HepG2 (cell line): Measurements from ENCODE around the gene DEFB127. TPM values are rescaled to one million over a fixed set of nuclear protein-coding genes. Genes with fewer than 3 reads are reported as not detected.
"Not testable (repeated sequence)": the region's sequence is repeated elsewhere in the genome, so short reads cannot be mapped to it uniquely, and the experiment has no call there.

Source experiments
- ATAC-seq: fragments of 200-7000 bp; cut with Tn5 transposase; 3 replicates; pipeline ENCODE4 v1.9.1; 2020; ENCODE audit warnings: mild to moderate bottlenecking, moderate library complexity
- BruUV-seq: library from RNA; stranded (reverse); fragments of 400-500 nt; replicated peaks from 2 replicates; lab custom pipeline; 2021; lab: Mats Ljungman, UMichigan
- CTCF ChIA-PET: fragments of 300-600 bp; formaldehyde crosslinking; extraction: SDS; loops from one replicate; lab custom pipeline; 2021; ENCODE audit warnings: low total read pairs, inconsistent platforms, low intra/inter-chr PET ratio; lab: Yijun Ruan, JAX
- POLR2A ChIA-PET: fragments of 350-600 bp; sonication (Branson Sonifier 250); formaldehyde crosslinking; loops from one replicate; lab custom pipeline; 2020; ENCODE audit warnings: antibody characterized with exemption, inconsistent platforms; lab: Yijun Ruan, JAX
- DNase-seq: peaks from one replicate; pipeline ENCODE4 v3.0.0-alpha.2; 2015; ENCODE audit warnings: low spot score
- FAIRE-seq: peaks from 3 replicates; lab custom pipeline; 2011; peaks lifted over from hg19 to GRCh38; lab: Jason Lieb, UNC
- H2AFZ ChIP-seq: one replicate; pipeline ENCODE4 v1.6.1; 2011; ENCODE audit warnings: low read length, inconsistent platforms
- H3K27ac ChIP-seq: fragments of 300-600 bp; 3 replicates; pipeline ENCODE4 v1.8.0; 2011; ENCODE audit warnings: mixed run types, mild to moderate bottlenecking, mixed read lengths, low read length, inconsistent platforms; ENCODE audit not compliant: insufficient read depth; ENCODE audit errors: extremely low read length
- H3K27me3 ChIP-seq, 2 experiments: fragments of 200-600 bp in 1 of 2; 2 replicates in 1 of 2; 3 replicates in 1 of 2; pipeline versions ENCODE4 v1.6.0 to v1.8.0; 2011; ENCODE audit warnings: low read length in 2 of 2, mild to moderate bottlenecking in 2 of 2, moderate library complexity in 2 of 2, inconsistent platforms in 1 of 2; ENCODE audit not compliant: insufficient read depth in 2 of 2, control insufficient read depth in 1 of 2
- H3K36me3 ChIP-seq, 2 experiments: fragments of 200-600 bp in 1 of 2; replicated peaks in 1 of 2; 2 replicates in 1 of 2; 3 replicates in 1 of 2; pipeline versions ENCODE4 v1.5.1 to v1.8.0; 2011; ENCODE audit warnings: low read length in 2 of 2, inconsistent platforms in 1 of 2; ENCODE audit not compliant: insufficient read depth in 2 of 2, control insufficient read depth in 1 of 2
- H3K4me1 ChIP-seq: 2 replicates; pipeline ENCODE4 v1.5.1; 2012; ENCODE audit warnings: low read length, inconsistent platforms; ENCODE audit not compliant: insufficient read depth
- H3K4me2 ChIP-seq: 2 replicates; pipeline ENCODE4 v1.6.0; 2011; ENCODE audit warnings: low read depth, low read length, inconsistent platforms
- H3K4me3 ChIP-seq, 3 experiments: fragments of 200-600 bp in 1 of 3; sonication (generic), shearing (Covaris generic) in 1 of 3; replicated peaks in 1 of 3; 2 replicates each; pipeline ENCODE4 v1.5.1; 2011 to 2016; ENCODE audit warnings: low read length in 3 of 3, inconsistent platforms in 2 of 3, low read depth in 2 of 3, mild to moderate bottlenecking in 2 of 3, control low read depth in 1 of 3, mixed read lengths in 1 of 3; ENCODE audit not compliant: insufficient read depth in 1 of 3
- H3K79me2 ChIP-seq: one replicate; pipeline ENCODE4 v1.6.1; 2011; ENCODE audit warnings: low read length, inconsistent platforms; ENCODE audit not compliant: insufficient read depth
- H3K9ac ChIP-seq: 2 replicates; pipeline ENCODE4 v1.6.0; 2011; ENCODE audit warnings: mild to moderate bottlenecking, low read depth, low read length, inconsistent platforms; ENCODE audit not compliant: insufficient read depth
- H3K9me3 ChIP-seq: 2 replicates; pipeline ENCODE4 v1.5.1; 2012; ENCODE audit warnings: mild to moderate bottlenecking, low read length
- H4K20me1 ChIP-seq: 2 replicates; pipeline ENCODE4 v1.6.0; 2011; ENCODE audit warnings: inconsistent platforms, mild to moderate bottlenecking, low read length, moderate library complexity; ENCODE audit not compliant: insufficient read depth
- LCORL ChIP-seq, 2 experiments: fragments of 450-650 bp in 1 of 2; sonication (generic) in 1 of 2; formaldehyde crosslinking in 1 of 2; IDR thresholded peaks; 2 replicates each; pipeline versions ENCODE4 v1.5.0 to v1.6.1; 2017 to 2020; ENCODE audit warnings: antibody characterized with exemption in 1 of 2, missing genetic modification reagents in 1 of 2
- SP1 ChIP-seq, 2 experiments: fragments of 450-650 bp in 1 of 2; sonication (generic) in 1 of 2; formaldehyde crosslinking in 1 of 2; IDR thresholded peaks; 2 replicates each; pipeline versions ENCODE4 v1.4.0 to v1.6.1; 2016 to 2020; ENCODE audit warnings: missing genetic modification reagents in 1 of 2
- TEAD3 ChIP-seq: optimal IDR thresholded peaks from 2 replicates; pipeline ENCODE3; 2016; ENCODE audit warnings: borderline replicate concordance
- ZKSCAN8 ChIP-seq: IDR thresholded peaks from 2 replicates; pipeline ENCODE4 v1.6.1; 2016; ENCODE audit warnings: borderline replicate concordance, missing genetic modification reagents, missing compliant biosample characterization
- ZNF501 ChIP-seq: sonication (generic); formaldehyde crosslinking; IDR thresholded peaks from 2 replicates; pipeline ENCODE4 v1.5.1; 2020; ENCODE audit warnings: mild to moderate bottlenecking, moderate library complexity, missing genetic modification reagents
- ZNF556 ChIP-seq: sonication (generic); formaldehyde crosslinking; IDR thresholded peaks from 2 replicates; pipeline ENCODE4 v1.4.0; 2020; ENCODE audit warnings: mild to moderate bottlenecking, missing genetic modification reagents, borderline replicate concordance
- ZNF891 ChIP-seq: sonication (generic); formaldehyde crosslinking; IDR thresholded peaks from 2 replicates; pipeline ENCODE4 v1.5.0; 2020; ENCODE audit warnings: mild to moderate bottlenecking, missing genetic modification reagents
- WGBS: methylation state at CpG from one replicate; pipeline ENCODE4 v1.1.6; 2017; ENCODE audit warnings: low lambda C conversion rate; 5-methylcytosine and 5-hydroxymethylcytosine counted together
- in situ Hi-C: cut with HindIII; loops from 2 replicates; pipeline ENCODE4 v1.10.0; 2017; ENCODE audit warnings: low pct_unique_long_range_greater_than_20kb; ENCODE audit not compliant: extremely low pct_ligation_motif_present
- intact Hi-C: fragments of 100-400 bp; cut with micrococcal nuclease; formaldehyde crosslinking; loops from one replicate; pipeline ENCODE4 v1.10.0; 2022; ENCODE audit not compliant: unreplicated experiment
- polyA plus RNA-seq, 8 experiments: library from polyadenylated mRNA; depleted of rRNA in 3 of 8; stranded (reverse) in 7 of 8; unstranded in 1 of 8; fragments of >200 nt; fragmentation: Illumina TruSeq in 4 of 8; extraction: Trizol in 4 of 8; gene quantifications; 2 replicates each; pipeline versions ENCODE4 v1.2.1 to v1.2.3, GENCODE V29; 2011 to 2016; ENCODE audit warnings: low read depth in 4 of 8, missing spikeins in 1 of 8, mixed read lengths in 1 of 8; ENCODE audit not compliant: insufficient read depth in 1 of 8
- total RNA-seq, 5 experiments: library from RNA; depleted of rRNA; stranded (reverse); fragments of >200 nt; fragmentation: Illumina TruSeq; extraction: Trizol; gene quantifications; 2 replicates each; pipeline ENCODE4 v1.2.3, GENCODE V29; 2016; ENCODE audit warnings: low read depth in 1 of 5
- TF ChIP-seq, protein P1 (sequence below): sonication (generic); formaldehyde crosslinking; IDR thresholded peaks from 2 replicates; pipeline ENCODE4 v1.5.1; 2020; ENCODE audit warnings: mild to moderate bottlenecking, missing genetic modification reagents, borderline replicate concordance
- TF ChIP-seq, protein P2 (sequence below): IDR thresholded peaks from 2 replicates; pipeline ENCODE4 v1.6.1; 2016; ENCODE audit warnings: control low read depth

DEFB127 gene
- total and polyA plus RNA-seq, 2 of the 13 experiments (the other 11 are each of a cell fraction or from before 2014, with no cell fraction given), result not detected

DNA sequence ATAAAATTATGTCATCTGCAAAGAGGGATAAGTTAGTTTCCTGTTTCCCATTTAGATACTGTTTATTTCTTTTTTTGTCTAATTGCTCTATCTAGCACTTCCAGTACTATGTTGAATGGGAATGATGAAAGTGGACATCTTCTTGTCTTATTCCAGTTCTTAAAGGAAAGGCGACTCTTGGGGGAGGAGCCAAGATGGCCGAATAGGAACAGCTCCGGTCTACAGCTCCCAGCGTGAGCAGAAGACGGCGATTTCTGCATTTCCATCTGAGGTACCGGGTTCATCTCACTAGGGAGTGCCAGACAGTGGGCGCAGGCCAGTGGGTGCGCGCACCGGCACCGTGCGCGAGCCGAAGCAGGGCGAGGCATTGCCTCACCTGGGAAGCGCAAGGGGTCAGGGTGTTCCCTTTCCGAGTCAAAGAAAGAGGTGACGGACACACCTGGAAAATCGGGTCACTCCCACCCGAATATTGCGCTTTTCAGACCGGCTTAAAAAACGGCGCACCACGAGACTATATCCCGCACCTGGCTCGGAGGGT is 27.4 kb upstream of the DEFB127 start:
- ATAC-seq, H3K4me3 ChIP-seq, H3K36me3 ChIP-seq, DNase-seq, H3K4me1 ChIP-seq, FAIRE-seq, H3K27me3 ChIP-seq, H3K79me2 ChIP-seq, H3K9ac ChIP-seq, H3K4me2 ChIP-seq, H4K20me1 ChIP-seq, H3K27ac ChIP-seq, H2AFZ ChIP-seq, intact Hi-C loops, POLR2A ChIA-PET, BruUV-seq, H3K9me3 ChIP-seq, in situ Hi-C loops, CTCF ChIA-PET: not testable (repeated sequence)
- 88% methylated on average over 26 of the region's 28 CpGs for WGBS

DNA sequence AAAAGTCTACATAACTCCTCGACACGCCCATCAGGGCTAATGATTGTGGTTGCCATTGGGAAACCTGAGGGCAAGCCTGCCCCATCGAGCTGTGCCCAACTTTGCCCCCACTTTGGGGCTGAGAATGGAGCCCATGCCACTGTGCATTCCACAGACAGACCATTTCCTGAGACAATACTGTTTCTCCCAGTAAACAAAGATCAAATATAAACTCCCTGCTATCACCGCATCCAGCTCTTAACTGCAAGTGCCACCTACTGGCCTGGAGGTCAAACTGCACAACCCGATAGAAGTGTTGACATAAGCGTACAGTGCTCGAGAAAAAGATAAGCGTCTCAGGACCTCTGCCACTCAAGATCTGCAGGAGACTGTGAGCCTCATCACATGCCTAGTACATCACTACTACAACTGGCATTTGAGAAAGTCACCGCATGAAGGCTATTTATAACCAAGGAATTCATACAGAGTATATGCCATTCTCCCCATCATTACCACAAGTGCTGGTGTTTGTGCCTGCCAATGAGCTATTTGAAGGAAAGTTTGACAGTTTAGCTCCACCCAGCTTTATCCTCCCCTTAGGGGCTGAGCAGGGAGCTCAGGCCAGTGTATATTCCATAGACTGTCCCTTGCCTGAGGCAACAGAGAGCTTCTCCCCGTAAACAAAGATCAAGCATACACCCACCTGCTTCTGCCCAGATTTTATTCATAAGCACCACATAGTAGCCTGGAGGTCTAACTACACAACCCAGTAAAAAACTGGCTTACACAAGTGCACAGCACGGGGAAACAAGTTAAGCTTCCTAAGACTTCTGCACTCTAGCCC is 19.4 kb upstream of the DEFB127 start:
- Histone ChIP-seq H3K9me3 (no peaks in the 10 kb centered on the region), H4K20me1 (no peaks in the 10 kb centered on the region), H2AFZ (peak overlapping the region; percentile 32), H3K4me1 (peaks cover 11% of the 10 kb centered on the region), H3K27ac (no peak overlapping the region), H3K4me2 (peak overlapping the region; percentile 71), H3K9ac (no peak overlapping the region), H3K27me3 (no peaks in the 10 kb centered on the region), H3K4me3 (peak overlapping the region; percentile 3 to 51 (median 35); a peak in 5 of 6 replicates), H3K36me3 (no peaks in the 10 kb centered on the region), H3K79me2 (no peaks in the 10 kb centered on the region)
- peak; percentile 54 for DNase-seq
- POLR2A ChIA-PET, result no interaction called here
- in situ Hi-C loops (no loop called here), intact Hi-C loops (no loop called here)
- no TSS peak for BruUV-seq
- WGBS, result 14% methylated on average over 11 of the region's 11 CpGs
- peak; percentile 78 for FAIRE-seq
- CTCF ChIA-PET, result no interaction called here
- peak; percentile 92 for ATAC-seq
- TF ChIP-seq, protein P1, sequence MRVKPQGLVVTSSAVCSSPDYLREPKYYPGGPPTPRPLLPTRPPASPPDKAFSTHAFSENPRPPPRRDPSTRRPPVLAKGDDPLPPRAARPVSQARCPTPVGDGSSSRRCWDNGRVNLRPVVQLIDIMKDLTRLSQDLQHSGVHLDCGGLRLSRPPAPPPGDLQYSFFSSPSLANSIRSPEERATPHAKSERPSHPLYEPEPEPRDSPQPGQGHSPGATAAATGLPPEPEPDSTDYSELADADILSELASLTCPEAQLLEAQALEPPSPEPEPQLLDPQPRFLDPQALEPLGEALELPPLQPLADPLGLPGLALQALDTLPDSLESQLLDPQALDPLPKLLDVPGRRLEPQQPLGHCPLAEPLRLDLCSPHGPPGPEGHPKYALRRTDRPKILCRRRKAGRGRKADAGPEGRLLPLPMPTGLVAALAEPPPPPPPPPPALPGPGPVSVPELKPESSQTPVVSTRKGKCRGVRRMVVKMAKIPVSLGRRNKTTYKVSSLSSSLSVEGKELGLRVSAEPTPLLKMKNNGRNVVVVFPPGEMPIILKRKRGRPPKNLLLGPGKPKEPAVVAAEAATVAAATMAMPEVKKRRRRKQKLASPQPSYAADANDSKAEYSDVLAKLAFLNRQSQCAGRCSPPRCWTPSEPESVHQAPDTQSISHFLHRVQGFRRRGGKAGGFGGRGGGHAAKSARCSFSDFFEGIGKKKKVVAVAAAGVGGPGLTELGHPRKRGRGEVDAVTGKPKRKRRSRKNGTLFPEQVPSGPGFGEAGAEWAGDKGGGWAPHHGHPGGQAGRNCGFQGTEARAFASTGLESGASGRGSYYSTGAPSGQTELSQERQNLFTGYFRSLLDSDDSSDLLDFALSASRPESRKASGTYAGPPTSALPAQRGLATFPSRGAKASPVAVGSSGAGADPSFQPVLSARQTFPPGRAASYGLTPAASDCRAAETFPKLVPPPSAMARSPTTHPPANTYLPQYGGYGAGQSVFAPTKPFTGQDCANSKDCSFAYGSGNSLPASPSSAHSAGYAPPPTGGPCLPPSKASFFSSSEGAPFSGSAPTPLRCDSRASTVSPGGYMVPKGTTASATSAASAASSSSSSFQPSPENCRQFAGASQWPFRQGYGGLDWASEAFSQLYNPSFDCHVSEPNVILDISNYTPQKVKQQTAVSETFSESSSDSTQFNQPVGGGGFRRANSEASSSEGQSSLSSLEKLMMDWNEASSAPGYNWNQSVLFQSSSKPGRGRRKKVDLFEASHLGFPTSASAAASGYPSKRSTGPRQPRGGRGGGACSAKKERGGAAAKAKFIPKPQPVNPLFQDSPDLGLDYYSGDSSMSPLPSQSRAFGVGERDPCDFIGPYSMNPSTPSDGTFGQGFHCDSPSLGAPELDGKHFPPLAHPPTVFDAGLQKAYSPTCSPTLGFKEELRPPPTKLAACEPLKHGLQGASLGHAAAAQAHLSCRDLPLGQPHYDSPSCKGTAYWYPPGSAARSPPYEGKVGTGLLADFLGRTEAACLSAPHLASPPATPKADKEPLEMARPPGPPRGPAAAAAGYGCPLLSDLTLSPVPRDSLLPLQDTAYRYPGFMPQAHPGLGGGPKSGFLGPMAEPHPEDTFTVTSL (CRISPR knock-in tag), result no peak
- TF ChIP-seq ZNF891 (CRISPR knock-in tag) (peak; percentile 70; the same call in 1 of the 2 replicates), SP1 (IDR thresholded peaks at IDR 0.05) (no peak), SP1 (CRISPR knock-in tag; IDR thresholded peaks at IDR 0.05) (peak; percentile 33), ZNF556 (CRISPR knock-in tag) (peak; percentile 59; the same call in 1 of the 2 replicates), TEAD3 (CRISPR knock-in tag) (peak; percentile 34), ZKSCAN8 (no peak), LCORL (IDR thresholded peaks at IDR 0.05) (no peak), LCORL (CRISPR knock-in tag; IDR thresholded peaks at IDR 0.05) (peak; percentile 55; the same call in 1 of the 2 replicates), ZNF501 (CRISPR knock-in tag) (0 out of 2 replicates have a peak, but pooled peaks have one; percentile 22)
- TF ChIP-seq, protein P2, sequence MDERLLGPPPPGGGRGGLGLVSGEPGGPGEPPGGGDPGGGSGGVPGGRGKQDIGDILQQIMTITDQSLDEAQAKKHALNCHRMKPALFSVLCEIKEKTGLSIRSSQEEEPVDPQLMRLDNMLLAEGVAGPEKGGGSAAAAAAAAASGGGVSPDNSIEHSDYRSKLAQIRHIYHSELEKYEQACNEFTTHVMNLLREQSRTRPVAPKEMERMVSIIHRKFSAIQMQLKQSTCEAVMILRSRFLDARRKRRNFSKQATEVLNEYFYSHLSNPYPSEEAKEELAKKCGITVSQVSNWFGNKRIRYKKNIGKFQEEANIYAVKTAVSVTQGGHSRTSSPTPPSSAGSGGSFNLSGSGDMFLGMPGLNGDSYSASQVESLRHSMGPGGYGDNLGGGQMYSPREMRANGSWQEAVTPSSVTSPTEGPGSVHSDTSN, result no peak
